Activated CD8-positive, alpha-beta memory T cell treated with anti-CD3 and anti-CD28 coated beads, Interleukin-2, amount 50 U/mL, for 4 hours (primary cell): ENCODE results near the gene MAMDC4.
"Not testable (repeated sequence)": the region's sequence is repeated elsewhere in the genome, so short reads cannot be mapped to it uniquely, and the experiment has no call there.

Experiments
- DNase-seq: peaks from one replicate; pipeline ENCODE4 v3.0.0-alpha.2; 2020

The MAMDC4 gene

GRCh38 chr9:136839229-136840139 is 12.7 kb upstream of the MAMDC4 start:
- no peak for DNase-seq

GRCh38 chr9:136840140-136840876 is 11.8 kb upstream of the MAMDC4 start:
- DNase-seq, result no peak

- no peak for DNase-seq
Measured at GRCh38 chr9:136840877-136841645, 11.1 kb upstream of the MAMDC4 start.

- DNase-seq, result not testable (repeated sequence)
Measured at GRCh38 chr9:136841646-136842379, 10.3 kb upstream of the MAMDC4 start.

GRCh38 chr9:136842380-136842948 is 9.7 kb upstream of the MAMDC4 start, which contains the start of gene AJM1:
AJM1 (plus strand) TSS chr9:136842478; CDS start chr9:136844415, 1,937 bp downstream.
- peak; percentile 80 for DNase-seq

- not testable (repeated sequence) for DNase-seq
Measured at GRCh38 chr9:136843159-136843800, 8.9 kb upstream of the MAMDC4 start.

- peak; percentile 66 for DNase-seq
Measured at GRCh38 chr9:136843801-136844740, 8.1 kb upstream of the MAMDC4 start.

- no peak for DNase-seq
Measured at GRCh38 chr9:136844761-136845464, 7.2 kb upstream of the MAMDC4 start.

- DNase-seq, result no peak
Measured at GRCh38 chr9:136845465-136846260, 6.5 kb upstream of the MAMDC4 start.

- no peak for DNase-seq
Measured at GRCh38 chr9:136846376-136847087, 5.6 kb upstream of the MAMDC4 start.

- DNase-seq, result no peak
Measured at GRCh38 chr9:136847088-136847825, 4.9 kb upstream of the MAMDC4 start.

- DNase-seq, result peak; percentile 71
Measured at GRCh38 chr9:136847826-136848392, 4.2 kb upstream of the MAMDC4 start.

- DNase-seq, result peak; percentile 33
Measured at GRCh38 chr9:136848393-136849037, 3.6 kb upstream of the MAMDC4 start.

- peak; percentile 95 for DNase-seq
Measured at GRCh38 chr9:136849038-136849959, 2.8 kb upstream of the MAMDC4 start, which contains the start of gene PHPT1. PHPT1 (plus strand) TSS chr9:136849409; CDS start chr9:136849431, 22 bp downstream.
